ENCODE data around the gene ECSIT. TPM values are rescaled to one million over a fixed set of nuclear protein-coding genes. Genes with fewer than 3 reads are reported as not detected.
"Not testable (repeated sequence)": the region's sequence is repeated elsewhere in the genome, so short reads cannot be mapped to it uniquely, and the experiment has no call there.

Gene ECSIT
- polyA plus RNA-seq, 4 donors, result 37.3 to 50.9 (median 38.2) TPM

DNA sequence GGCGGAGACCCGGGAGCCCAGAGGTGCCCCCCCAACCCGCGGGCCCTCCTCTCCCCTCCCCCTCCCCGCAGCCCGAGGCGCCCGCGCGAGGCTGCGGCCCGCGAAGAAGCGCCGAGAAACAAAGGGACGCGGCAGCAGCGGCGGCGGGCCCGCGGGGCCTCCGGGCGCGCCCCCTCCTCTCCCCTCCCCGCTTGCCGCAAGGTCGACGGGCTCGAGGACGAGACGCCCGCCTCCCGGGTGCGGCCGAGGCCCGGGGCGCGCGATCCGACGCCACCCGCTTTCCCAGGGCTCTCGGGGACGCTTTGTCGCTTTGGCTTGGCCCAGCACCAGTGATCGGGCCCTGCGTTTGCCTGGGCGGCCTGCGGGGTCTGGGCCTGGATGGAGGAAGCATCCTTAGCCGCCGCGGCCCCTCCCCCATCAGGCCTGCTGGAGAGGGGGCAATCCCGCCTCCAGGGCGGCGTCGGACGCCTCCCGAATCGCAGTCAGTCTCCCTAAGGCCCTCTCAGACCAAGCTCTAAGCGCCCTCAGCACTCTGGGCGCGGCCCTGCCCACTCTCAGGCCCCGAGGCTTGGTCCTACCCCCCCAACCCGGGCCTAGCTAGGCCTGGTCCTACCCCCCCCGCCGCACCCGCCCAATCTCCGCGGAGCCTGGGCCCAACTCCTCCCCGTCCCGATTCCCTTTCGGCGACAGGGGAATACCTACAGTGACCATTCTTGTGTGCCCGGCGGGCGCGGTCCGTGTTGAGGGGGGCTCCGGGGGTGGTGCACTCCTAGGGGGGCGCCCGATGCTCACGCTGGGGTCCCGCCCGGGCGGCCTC, 48.8 kb downstream of the ECSIT start:
- no peak for DNase-seq (ENCODE audit: low read depth in 4 of 4, low spot score in 3 of 4)

DNA sequence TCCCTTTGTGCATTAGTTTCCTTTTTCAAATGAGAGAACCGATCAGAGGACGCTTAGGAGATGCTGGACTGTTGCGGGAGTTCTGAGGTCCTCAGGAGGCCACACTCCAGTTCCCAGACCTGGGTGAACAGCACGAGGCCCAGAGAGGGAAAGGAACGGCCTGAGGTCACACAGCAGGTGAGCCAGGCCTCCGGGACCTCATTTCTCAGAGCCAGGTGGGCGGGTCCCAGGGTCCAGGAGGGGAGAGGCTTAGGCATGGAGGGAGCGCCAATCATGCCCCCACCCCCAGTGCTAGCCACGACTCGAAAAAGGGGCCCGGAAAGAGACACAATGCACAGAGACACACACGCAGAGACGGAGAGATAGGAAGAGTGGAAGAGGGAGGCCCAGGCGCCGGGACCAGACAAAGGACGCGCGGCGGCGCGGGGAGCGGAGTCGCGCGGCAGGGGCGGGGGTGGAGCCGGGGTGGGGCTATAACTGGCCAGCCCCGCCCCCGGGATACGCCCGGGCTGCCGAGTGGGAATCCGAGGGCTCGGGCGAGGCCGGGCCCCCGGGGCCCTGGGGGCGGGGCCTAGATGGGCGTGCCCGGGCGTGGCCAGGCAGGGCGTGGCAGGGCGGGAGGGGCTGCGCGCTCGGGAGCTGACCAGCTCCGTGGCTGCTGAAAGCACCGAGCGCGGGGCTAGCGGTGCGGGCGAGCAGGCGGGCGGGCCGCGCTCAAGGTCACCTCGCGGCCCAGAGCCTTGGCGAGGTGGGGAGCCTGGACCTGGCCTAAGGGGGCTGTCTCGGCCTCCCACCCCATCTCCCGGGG, 49.6 kb downstream of the ECSIT start:
- DNase-seq (ENCODE audit: low read depth in 4 of 4, low spot score in 3 of 4), result no peak

- DNase-seq (ENCODE audit: low read depth in 4 of 4, low spot score in 3 of 4), result no peak
These were observed 50.5 kb downstream of the ECSIT start for GRCh38 chr19:11478167-11479089.

DNA sequence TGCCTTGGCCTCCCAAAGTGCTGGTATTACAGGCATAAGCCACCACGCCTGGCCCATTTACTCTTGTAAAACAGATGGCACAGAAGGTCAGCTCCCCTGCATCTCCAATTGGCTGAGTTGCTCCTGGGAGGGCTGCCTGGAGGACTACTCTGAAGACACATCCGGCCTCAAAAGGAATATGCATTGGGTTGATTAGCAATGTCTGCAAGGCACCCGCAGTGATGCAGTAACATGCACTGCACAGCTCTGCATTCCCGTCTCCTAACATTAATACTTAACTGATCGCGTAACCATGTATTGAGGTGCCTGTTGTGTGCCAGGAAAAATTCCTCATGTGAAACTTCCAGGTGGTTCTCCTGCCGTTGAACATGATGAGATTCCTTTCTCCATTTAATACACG, 53.1 kb downstream of the ECSIT start:
- no peak for DNase-seq (ENCODE audit: low read depth in 4 of 4, low spot score in 3 of 4)

DNA sequence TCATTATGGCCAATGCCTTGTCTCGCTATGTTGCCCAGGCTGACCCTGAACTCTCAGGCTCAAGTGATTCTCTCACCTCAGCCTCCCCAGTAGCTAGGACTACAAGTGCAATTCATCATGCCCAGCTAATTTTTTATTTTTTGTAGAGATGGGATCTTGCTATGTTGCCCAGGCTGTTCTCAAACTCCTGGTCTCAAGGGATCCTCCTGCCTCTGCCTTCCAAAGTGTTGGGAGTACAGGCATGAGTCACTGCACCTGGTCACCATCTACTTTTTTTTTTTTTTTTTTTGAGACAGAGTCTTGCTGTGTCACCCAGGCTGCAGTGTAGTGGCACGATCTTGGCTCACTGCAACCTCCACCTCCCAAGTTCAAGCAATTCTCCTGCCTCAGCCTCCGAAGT, 53.6 kb downstream of the ECSIT start:
- DNase-seq (ENCODE audit: low read depth in 4 of 4, low spot score in 3 of 4), result not testable (repeated sequence)

DNA sequence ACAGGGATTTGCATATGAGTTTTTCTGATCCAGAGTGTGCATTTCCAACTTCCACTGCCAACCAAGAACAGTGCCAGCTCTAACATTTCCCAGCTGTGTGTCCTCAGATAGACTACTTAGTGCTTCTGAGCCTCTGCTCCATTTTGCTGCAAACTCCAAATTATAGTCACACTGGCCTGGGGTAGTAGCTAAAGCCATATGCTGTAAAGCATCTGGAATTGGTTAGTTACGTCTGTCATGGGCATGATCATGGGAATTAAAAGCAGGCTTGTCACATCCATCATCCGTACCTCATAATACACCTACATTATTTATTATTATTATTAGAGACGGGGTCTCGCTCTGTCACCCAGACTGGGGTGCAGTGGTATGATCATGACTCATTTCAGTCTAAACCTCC, 55.2 kb downstream of the ECSIT start:
- DNase-seq (ENCODE audit: low read depth in 4 of 4, low spot score in 3 of 4), result no peak

- DNase-seq (ENCODE audit: low read depth in 4 of 4, low spot score in 3 of 4), result not testable (repeated sequence)
These were observed 60.6 kb downstream of the ECSIT start for GRCh38 chr19:11468266-11468845.

DNA sequence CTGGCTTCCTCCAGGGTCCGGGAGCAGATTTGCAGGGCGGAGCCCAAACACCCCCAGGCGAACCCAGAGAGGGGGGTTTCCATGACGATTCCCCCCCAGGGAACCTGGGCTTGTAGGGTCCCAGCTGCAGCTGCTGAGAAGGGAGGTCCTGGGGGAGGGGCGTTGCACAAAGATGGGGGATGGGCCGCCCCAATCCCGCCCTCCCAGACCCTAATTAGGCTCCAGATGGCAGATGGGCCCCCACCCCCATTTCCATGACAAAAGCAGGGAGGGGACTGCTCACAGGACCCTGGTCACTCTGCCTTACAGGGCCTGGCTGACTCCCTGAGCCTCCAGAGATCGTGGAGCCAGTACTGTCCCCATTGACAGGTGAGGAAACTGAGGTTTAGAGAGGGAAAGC, 63.3 kb downstream of the ECSIT start:
- no peak for DNase-seq (ENCODE audit: low read depth in 4 of 4, low spot score in 3 of 4)

DNA sequence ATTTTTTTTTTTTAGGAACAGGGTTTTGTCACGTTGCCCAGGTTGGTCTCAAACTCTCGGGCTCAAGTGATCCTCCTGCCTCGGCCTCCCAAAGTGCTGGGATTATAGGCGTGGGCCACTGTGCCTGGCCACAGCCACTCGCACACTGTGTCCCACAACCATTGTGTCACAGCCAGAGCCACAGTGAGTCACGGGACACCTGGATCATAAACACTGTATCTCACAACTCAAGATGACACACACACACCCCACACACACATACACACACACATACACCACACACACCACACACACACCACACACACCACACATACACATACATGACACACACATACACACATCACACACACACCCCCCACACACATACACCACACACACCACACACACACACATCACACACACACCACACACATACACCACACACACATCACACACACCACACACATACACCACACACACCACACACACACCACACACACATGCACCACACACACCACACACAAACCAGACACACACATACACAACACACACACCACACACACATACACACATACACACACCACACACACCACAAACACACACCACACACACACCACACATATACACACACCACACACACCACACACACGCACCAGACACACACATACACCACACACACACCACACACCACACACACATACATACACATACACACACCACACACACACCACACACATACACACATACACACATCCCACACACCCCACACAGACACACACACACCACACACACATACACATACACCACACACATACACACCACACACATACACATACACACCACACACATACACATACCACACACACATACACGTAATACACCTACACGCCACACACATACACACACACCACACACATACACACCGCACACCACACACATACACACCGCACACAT, 64.3 kb downstream of the ECSIT start:
- no peak for DNase-seq (ENCODE audit: low read depth in 4 of 4, low spot score in 3 of 4)

- DNase-seq (ENCODE audit: low read depth in 4 of 4, low spot score in 3 of 4), result no peak
These were observed 65.5 kb downstream of the ECSIT start for GRCh38 chr19:11463391-11463790.

DNA sequence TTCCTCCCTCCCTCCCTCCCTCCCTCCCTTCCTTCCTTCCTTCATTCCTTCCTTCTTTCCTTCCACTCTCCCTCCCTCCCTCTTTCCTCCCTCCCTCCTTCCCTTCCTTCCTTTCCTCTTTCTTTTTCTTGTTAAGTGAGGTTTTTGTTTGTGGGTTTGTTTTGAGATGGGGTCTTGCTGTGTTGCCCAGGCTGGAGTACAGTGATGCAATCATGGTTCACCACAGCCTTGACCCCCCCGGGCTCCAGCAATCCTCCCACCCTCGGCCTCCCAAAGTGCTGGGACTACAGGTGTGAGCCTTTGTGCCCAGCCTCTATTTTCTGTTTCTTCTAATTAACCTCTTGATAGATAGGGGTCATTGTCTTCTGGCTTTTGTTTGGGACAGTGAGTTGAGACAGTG, 67.5 kb downstream of the ECSIT start:
- no peak for DNase-seq (ENCODE audit: low read depth in 4 of 4, low spot score in 3 of 4)

DNA sequence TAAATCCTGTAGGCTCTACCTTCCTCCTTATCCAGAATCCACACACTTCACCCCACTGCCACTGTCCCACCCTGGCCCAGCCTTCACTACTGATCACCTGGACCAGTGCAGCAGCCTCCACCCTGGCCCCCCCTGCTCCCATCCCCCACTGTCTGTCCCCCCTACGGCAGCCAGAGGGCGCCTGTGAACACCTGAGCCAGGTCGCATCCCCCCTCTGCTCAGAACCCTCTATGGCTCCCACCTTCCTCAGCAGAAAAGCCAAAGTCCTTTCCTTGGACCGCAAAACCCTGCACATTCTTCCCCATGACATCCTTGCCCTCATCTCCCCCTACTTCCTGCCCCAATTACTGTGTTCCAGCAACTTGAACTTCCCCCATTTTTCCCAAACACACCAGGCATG, 68.7 kb downstream of the ECSIT start:
- no peak for DNase-seq (ENCODE audit: low read depth in 4 of 4, low spot score in 3 of 4)

DNA sequence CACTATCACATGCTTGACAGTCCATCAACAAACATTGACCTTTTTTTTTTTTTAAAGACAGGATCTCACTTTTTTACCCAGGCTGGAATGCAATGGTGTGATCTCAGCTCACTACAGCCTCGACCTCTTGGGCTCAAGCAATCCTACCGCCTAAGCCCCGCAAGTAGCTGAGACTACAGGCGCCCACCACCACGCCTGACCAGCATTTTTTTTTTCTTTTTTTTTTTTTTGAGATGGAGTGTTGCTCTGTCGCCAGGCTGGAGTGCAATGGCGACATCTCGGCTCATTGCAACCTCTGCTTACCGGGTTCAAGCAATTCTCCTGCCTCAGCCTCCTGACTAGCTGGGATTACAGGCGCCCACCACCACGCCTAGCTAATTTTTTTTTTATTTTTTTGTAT, 70.0 kb downstream of the ECSIT start:
- DNase-seq (ENCODE audit: low read depth in 4 of 4, low spot score in 3 of 4), result not testable (repeated sequence)

DNA sequence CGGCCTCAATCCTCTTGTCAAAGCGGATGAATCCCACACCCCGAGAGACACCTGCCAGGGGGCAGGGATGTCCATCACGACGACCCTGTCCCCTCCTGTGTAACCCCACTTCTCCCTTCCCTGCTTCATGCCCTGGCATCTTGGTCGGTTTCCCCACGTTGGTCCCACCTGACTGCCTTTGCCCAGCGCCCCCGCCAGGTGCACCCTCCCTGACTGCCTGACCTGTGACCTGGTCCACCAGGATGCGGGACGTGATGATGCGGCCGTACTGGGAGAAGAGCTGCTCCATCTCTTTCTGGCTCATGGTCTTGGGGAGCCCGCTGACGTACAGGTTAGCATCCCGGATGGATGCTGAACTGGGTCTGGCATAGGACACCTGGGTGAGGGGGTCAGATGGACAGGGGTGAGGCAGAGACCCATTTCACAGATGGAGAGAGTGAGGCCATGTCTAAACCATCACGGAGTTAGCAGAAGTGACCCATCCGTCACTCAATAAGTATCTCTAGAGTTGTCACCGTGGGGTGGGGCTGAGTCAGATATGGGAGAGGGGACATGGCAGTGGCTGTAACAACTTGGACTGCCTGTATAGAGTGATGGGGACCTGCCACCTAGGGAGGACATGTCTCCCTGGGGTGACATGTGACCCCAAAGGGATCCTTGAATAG, 70.6 kb downstream of the ECSIT start:
- no peak for DNase-seq (ENCODE audit: low read depth in 4 of 4, low spot score in 3 of 4)

DNA sequence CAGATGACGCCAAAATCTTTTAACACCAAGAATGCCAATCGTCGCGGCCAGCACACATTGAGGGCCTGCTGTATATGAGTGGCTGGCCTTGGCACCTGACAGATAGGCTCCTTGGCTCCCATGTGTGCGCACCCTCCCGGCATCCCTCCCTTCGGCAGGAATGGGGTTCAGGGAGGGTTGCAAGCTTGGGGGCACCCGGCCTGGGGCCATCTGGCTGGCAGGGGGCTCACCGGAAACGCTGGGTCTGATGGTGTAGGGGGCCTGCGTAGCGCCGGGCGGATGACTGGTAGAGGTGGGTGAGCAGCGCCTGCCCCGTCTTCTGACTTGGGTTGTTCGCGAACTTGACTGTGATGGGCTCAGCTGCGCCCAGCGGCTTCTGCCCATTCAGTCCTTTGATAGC, 71.1 kb downstream of the ECSIT start:
- no peak for DNase-seq (ENCODE audit: low read depth in 4 of 4, low spot score in 3 of 4)

DNA sequence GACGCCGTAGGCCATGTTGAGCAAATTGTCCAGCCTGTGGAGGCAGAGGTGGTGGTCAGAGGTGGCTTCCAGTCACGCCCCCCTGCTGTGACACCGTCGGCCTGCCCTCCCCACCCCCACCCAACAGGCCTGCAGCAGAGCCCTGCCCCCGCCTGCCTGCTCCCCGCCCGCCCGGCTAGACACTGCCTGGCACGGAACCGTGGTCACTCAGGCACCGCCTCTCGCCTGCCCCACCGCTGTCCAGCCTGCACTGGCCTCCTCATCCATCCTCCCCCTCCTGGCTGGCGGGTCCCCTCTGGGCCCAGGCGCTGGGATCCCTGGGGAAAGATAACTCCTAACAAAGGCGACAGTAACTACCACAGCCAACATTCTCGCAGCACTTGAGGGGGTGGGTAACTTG, 71.8 kb downstream of the ECSIT start:
- DNase-seq (ENCODE audit: low read depth in 4 of 4, low spot score in 3 of 4), result no peak

- no peak for DNase-seq (ENCODE audit: low read depth in 4 of 4, low spot score in 3 of 4)
These were observed 72.3 kb downstream of the ECSIT start for GRCh38 chr19:11456659-11457058.
